ENCODE data around the gene TRAPPC2B.

Gene TRAPPC2B

GRCh38 chr19:57362997-57363687 is at the start of gene TRAPPC2B, which contains the start of gene ZNF547:
Gene TRAPPC2B (plus strand): TSS chr19:57363551. CDS start chr19:57364834, 1,283 bp downstream.
Gene ZNF547 (plus strand): TSS chr19:57363551. CDS start chr19:57368556, 5,005 bp downstream.
- DNase-seq (ENCODE audit: low read depth): peak; percentile 97
- no peak for TF ChIP-seq CTCF (conservative IDR thresholded peaks at IDR 0.05; ENCODE audit: low read depth, low read length)
- H3K4me3 ChIP-seq (ENCODE audit: low read length): peak within 1 kb of the TSS; percentile 82

- DNase-seq (ENCODE audit: low read depth): no peak
- no peak for TF ChIP-seq CTCF (conservative IDR thresholded peaks at IDR 0.05; ENCODE audit: low read depth, low read length)
Measured at GRCh38 chr19:57314146-57314545, 49.2 kb upstream of the TRAPPC2B start.

GRCh38 chr19:57317503-57317902 is 45.8 kb upstream of the TRAPPC2B start:
- DNase-seq (ENCODE audit: low read depth): no peak
- TF ChIP-seq CTCF (conservative IDR thresholded peaks at IDR 0.05; ENCODE audit: low read depth, low read length): no peak
- no peak overlapping the region for H3K4me3 ChIP-seq (ENCODE audit: low read length)

More at GRCh38 chr19:57314146-57314545, 49.2 kb upstream of the TRAPPC2B start:
- no peak overlapping the region for H3K4me3 ChIP-seq (ENCODE audit: low read length)

- no peak for TF ChIP-seq CTCF (conservative IDR thresholded peaks at IDR 0.05; ENCODE audit: low read depth, low read length)
- peak overlapping the region; percentile 84 for H3K4me3 ChIP-seq (ENCODE audit: low read length)
- DNase-seq (ENCODE audit: low read depth): no peak
Measured at GRCh38 chr19:57319869-57320179, 43.5 kb upstream of the TRAPPC2B start.

GRCh38 chr19:57320180-57321084 is 42.9 kb upstream of the TRAPPC2B start, which contains the start of gene ZNF543:
Gene ZNF543 (plus strand): TSS chr19:57320472. CDS start chr19:57320854, 382 bp downstream.
- no peak for TF ChIP-seq CTCF (conservative IDR thresholded peaks at IDR 0.05; ENCODE audit: low read depth, low read length)
- H3K4me3 ChIP-seq (ENCODE audit: low read length): peak within 1 kb of the TSS; percentile 84
- DNase-seq (ENCODE audit: low read depth): peak; percentile 82

- TF ChIP-seq CTCF (conservative IDR thresholded peaks at IDR 0.05; ENCODE audit: low read depth, low read length): no peak
- no peak for DNase-seq (ENCODE audit: low read depth)
- H3K4me3 ChIP-seq (ENCODE audit: low read length): peak overlapping the region; percentile 84
Measured at GRCh38 chr19:57321116-57321515, 42.2 kb upstream of the TRAPPC2B start.
